WERI-Rb-1 (cell line): Measurements from ENCODE around the gene KIAA1217.
A peak's percentile ranks its signal among the peaks of the same experiment; 100 is the strongest.

Experiments used
- DNase-seq: peaks from one replicate; pipeline ENCODE4 v3.0.0-alpha.2; 2020
- H3K27ac ChIP-seq: fragments of 250-450 bp; sonication (Bioruptor Pico); 2 replicates; pipeline ENCODE4 v1.5.1; 2020; ENCODE audit warnings: mild to moderate bottlenecking, moderate library complexity
- H3K27me3 ChIP-seq: fragments of 250-450 bp; sonication (Bioruptor Pico); 2 replicates; pipeline ENCODE4 v1.5.1; 2021; ENCODE audit warnings: mild to moderate bottlenecking, low read depth, moderate library complexity; ENCODE audit not compliant: insufficient read depth, severe bottlenecking
- H3K36me3 ChIP-seq: fragments of 250-450 bp; sonication (Bioruptor Pico); 2 replicates; pipeline ENCODE4 v1.5.1; 2020; ENCODE audit warnings: mild to moderate bottlenecking, moderate library complexity
- H3K4me3 ChIP-seq: 2 replicates; pipeline ENCODE4 v1.5.1; 2011; ENCODE audit warnings: low read depth, mild to moderate bottlenecking, control low read depth, low read length
- H3K9me3 ChIP-seq: fragments of 250-450 bp; sonication (Bioruptor Pico); 2 replicates; pipeline ENCODE4 v1.5.1; 2021; ENCODE audit warnings: mild to moderate bottlenecking, moderate library complexity; ENCODE audit not compliant: severe bottlenecking
- TF ChIP-seq, protein P1 (sequence below): IDR thresholded peaks from 2 replicates; pipeline ENCODE4 v1.5.1; 2011; ENCODE audit warnings: low read depth, mild to moderate bottlenecking, control low read depth, inconsistent platforms, low read length

The KIAA1217 gene

DNA sequence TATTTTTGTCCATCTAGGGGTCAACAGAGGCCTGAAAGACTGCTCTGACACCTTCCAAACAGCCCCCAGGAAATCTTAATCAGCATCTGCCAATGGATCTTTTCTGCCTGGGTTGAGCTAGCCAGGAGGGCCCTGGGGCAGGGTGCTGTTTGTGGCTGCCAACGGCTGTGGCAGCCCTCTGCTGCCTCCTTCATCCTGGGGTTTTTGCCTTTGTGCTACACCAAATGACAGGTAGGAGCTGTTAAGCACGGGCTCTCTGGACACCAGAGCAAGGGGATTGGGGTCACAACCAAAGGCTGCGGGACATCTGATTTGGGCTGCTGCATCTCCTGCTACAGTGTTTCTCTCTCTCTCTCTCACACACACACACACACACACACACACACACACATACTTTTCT is 2.0 kb upstream of the KIAA1217 start:
- Histone ChIP-seq H3K36me3 (no peaks in the 10 kb centered on the region), H3K27me3 (no peaks in the 10 kb centered on the region), H3K27ac (no peak overlapping the region), H3K4me3 (no peak overlapping the region), H3K9me3 (no peaks in the 10 kb centered on the region)
- DNase-seq, result no peak
- TF ChIP-seq, protein P1, sequence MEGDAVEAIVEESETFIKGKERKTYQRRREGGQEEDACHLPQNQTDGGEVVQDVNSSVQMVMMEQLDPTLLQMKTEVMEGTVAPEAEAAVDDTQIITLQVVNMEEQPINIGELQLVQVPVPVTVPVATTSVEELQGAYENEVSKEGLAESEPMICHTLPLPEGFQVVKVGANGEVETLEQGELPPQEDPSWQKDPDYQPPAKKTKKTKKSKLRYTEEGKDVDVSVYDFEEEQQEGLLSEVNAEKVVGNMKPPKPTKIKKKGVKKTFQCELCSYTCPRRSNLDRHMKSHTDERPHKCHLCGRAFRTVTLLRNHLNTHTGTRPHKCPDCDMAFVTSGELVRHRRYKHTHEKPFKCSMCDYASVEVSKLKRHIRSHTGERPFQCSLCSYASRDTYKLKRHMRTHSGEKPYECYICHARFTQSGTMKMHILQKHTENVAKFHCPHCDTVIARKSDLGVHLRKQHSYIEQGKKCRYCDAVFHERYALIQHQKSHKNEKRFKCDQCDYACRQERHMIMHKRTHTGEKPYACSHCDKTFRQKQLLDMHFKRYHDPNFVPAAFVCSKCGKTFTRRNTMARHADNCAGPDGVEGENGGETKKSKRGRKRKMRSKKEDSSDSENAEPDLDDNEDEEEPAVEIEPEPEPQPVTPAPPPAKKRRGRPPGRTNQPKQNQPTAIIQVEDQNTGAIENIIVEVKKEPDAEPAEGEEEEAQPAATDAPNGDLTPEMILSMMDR, result no peak

DNA sequence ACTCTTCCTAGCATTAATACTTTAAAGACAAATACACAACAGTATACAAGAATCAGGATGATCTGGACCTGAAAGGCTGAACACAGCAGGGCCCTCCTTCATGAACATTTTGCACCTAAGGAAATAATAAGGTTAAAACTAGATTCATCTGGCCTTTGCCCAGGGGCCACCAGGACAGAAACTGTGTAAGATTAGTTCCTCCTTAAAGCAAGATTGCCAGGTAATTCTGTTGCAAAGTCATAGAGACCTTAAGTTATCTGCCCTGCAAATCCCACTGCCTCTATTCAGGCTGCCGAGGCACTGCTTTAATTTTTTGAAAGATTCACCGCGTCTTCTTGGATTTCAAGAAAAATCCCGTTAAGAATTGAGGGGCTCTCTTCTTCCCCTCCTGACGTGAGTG is 1.6 kb upstream of the KIAA1217 start:
- H3K27ac ChIP-seq, result no peak overlapping the region

DNA sequence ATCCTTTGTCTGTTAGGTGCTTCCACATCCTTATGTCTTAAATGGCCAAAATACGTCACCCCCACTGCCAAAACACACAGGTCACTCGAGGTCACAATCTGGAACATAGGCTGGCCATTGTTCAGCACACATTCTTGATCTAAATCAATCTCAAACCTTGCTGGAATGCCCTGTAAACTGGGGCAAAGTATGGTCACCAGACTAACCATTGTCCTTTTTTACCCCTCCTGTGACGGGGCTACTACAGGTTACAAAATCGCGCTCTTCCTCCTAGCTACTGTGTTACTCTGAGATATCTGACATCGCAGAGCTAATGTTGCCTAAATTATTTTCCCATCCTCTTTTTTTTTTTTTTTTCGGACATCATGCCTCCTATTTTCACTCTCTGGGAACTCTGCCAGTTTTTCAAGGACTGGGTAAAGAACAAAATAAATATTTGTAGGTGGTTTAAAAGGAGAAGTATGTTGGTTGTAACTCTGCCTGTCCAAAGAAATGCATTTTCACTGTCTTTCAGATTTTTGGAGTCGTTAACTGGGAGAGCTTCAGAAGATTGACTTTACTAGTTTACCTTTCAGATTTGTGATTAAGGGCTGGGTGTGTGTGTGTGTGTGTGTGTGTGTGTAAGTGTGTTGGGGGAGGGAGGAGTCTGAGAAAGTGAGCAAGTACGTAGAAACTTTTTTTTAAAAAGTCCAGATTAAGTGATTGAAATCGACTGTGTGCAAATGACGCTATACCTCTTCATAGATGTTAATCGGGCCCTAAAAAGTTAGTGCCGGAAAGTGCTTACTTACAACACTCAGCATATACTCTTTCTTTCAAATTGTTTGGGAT is 942 bp upstream of the KIAA1217 start:
- Histone ChIP-seq H3K4me3 (no peak overlapping the region), H3K36me3 (no peaks in the 10 kb centered on the region), H3K9me3 (no peaks in the 10 kb centered on the region), H3K27me3 (no peaks in the 10 kb centered on the region), H3K27ac (no peak overlapping the region)
- DNase-seq, result no peak
- TF ChIP-seq, protein P1, result no peak

More for the DNA sequence above, 1.6 kb upstream of the KIAA1217 start:
- Histone ChIP-seq H3K4me3 (no peak overlapping the region), H3K9me3 (no peaks in the 10 kb centered on the region), H3K27me3 (no peaks in the 10 kb centered on the region), H3K36me3 (no peaks in the 10 kb centered on the region)
- TF ChIP-seq, protein P1, result no peak
- DNase-seq, result no peak

DNA sequence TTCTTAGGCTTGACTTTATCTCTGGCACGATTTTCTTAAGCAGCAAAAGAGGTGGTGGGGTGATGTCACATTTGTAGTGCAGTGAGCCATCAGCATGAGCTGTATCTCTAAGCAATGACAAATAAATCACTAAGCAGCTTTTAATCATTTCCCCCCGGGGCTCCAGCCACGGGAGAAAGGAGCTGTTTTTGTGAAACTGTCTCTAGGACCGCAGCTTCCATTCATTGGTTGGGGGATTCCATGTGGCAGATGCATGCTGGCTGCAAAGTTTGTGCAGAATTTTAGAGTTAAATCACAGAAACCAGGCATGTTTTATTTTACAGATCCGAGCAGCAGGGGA is 464 bp downstream of the KIAA1217 start:
- Histone ChIP-seq H3K4me3 (no peak overlapping the region; the same call in 1 of the 2 replicates), H3K9me3 (no peaks in the 10 kb centered on the region), H3K27me3 (no peaks in the 10 kb centered on the region), H3K36me3 (no peaks in the 10 kb centered on the region), H3K27ac (no peak overlapping the region)
- TF ChIP-seq, protein P1, result no peak
- DNase-seq, result peak; percentile 13

DNA sequence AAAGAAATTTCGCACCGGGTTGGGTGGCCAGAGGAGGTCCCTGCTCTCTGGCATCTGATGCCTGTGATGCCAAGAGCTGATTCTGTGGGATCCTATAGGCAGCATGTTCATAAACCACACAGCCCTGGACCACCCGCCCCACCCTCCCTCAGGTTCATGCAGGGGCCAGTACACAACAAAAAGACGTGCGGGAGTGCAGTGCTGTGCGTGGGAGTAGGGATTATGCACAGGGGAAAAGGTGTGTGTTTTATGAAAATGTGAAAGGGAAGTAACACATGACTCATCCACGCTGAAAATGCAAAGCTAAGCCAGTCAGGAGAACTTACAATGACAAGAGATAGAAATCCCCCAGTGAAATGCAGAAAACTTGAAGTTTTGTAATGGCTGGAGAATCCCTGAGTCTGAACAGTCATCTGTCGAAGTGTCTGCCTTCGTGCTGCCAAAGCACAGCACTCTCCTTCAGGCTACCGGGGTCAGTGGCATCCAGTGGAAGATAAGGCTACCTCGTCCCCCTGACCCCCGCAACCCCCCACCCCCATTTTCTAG is 1.1 kb downstream of the KIAA1217 start:
- Histone ChIP-seq H3K27ac (no peak overlapping the region), H3K36me3 (no peaks in the 10 kb centered on the region), H3K9me3 (no peaks in the 10 kb centered on the region), H3K27me3 (no peaks in the 10 kb centered on the region), H3K4me3 (no peak overlapping the region)
- DNase-seq, result no peak
- TF ChIP-seq, protein P1, result no peak

DNA sequence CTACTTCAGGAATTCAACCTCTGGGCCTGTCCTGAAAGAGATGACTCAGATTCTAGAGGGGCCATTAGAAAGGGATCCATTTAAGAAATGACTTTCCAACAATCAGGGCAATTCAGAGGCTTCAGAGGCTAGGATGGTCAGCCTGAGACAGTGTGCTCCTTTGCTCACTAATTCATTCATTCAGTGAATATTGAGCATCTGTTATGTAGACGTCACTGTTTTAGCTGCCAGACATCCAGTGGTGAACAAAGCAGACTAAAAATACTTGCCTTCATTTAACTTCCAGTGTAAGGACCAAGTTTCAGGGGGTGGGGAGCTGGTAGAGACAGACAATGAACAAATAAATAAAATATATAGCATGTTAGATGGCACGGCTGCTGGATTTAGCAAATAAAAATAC is 1.6 kb downstream of the KIAA1217 start:
- TF ChIP-seq, protein P1, result no peak
- Histone ChIP-seq H3K4me3 (no peak overlapping the region), H3K9me3 (no peaks in the 10 kb centered on the region), H3K27ac (no peak overlapping the region), H3K27me3 (no peaks in the 10 kb centered on the region), H3K36me3 (no peaks in the 10 kb centered on the region)
- DNase-seq, result no peak
